ENCODE results near the gene CAMTA1. TPM values are rescaled to one million over a fixed set of nuclear protein-coding genes. Genes with fewer than 3 reads are reported as not detected.
"Not testable (repeated sequence)": the region's sequence is repeated elsewhere in the genome, so short reads cannot be mapped to it uniquely, and the experiment has no call there.

The CAMTA1 gene
- total RNA-seq, 1 donor from 2014 or later: 127 TPM

DNA sequence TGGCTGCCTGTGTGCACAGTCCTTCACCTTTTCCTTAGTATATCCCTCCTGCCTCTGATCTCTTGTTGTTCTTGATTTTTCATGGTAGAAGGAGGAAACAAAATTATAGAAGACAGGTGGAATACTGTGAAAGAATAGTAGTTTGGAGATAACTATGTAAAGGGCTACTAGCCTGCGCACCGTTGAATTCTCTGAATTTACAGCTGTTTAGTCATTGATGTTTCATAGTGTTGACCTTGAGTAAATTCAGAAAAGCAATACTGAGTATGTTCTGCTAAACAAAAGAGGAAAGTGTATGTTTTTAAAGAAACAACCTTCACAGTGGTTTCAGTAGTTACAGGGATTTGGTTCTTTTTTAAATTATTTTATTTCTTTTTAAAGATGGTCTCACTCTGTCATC lies 18.1 kb downstream of the CAMTA1 start:
- DNase-seq (ENCODE audit: low spot score in 2 of 2) (no peak), FAIRE-seq (no peak)

DNA sequence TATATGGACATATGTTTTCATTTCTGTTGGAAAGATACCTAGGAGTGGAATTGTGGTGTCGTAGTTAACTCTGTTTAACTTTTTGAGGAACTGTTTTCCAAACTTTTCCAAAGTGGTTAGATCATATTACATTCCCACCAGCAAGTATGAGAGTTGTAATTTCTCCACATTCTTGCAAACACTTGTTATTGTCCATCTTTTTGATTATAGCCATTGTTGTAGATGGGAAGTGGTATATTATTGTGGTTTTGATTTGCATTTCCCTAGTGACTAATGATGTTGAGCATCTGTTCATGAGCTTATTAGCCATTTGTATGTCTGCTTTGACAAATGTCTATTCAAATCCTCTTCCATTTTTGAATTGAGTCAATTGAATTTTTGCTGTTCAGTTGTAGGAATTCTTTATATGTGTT lies 19.8 kb downstream of the CAMTA1 start:
- DNase-seq (ENCODE audit: low spot score in 2 of 2) (no peak), FAIRE-seq (no peak)

DNA sequence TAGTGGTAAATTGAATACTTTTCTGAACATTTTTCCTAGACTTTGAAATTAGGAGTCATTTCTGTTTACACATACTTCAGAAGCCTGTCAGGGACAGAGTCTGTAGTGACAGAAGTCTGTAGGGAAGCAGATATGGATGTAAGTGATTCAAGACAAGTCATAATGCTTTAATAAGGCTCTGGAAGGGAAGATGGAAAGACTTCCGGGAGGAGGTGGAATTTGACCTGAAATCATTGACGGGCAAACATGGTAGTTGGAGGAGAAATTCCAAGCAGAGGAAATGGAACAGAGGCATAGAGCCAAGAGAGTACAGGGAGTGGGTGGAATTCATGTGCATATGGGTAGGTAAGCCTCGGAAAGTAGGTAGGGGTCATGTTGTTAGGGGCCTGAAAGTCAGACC lies 22.5 kb downstream of the CAMTA1 start:
- FAIRE-seq (no peak), DNase-seq (ENCODE audit: low spot score in 2 of 2) (no peak)

DNA sequence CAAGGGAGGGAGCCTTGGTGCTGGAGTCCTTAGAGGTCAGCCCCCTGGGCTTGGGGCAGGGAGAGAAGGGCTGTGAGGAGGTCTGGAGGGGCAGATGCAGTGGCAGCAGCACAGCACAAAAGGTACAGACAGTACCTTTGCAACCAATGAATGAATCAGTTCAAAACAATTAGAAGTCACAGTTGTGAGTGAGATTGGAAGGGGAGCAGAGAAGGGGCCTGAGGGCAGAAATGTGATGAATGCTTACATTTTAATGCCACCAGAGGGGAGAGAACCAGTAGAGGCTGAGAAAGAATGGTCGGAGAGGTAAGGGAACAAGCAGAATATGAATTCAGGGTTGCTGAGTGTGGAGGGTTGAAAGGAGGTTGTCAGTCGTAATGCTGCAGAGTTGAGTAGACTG lies 24.2 kb downstream of the CAMTA1 start:
- no peak for DNase-seq (ENCODE audit: low spot score in 2 of 2)
- no peak for FAIRE-seq

DNA sequence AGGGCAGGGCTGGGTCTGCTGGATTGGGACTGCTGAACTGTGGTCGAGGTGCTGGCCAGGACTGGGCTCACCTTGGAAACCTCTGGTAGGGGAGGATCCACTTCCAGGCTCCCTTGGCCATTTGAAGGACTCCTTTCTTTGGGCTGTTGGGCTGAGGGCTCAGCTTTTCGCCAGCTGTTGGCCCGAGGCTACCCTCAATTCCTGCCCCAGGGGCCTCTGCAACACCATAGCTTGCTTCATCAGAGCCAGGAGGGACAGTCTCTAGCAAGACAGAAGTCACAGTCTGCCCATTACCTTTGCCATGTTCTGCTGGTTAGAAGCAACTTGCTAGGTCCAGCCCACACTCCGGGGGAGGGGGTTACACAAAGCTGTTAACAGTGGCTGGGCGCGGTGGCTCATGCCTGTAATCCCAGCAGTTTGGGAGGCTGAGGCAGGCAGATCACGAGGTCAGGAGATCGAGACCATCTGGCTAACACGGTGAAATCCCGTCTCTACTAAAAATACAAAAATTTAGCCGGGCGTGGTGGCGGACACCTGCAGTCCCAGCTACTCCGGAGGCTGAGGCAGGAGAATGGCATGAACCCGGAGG lies 25.0 kb downstream of the CAMTA1 start:
- not testable (repeated sequence) for DNase-seq (ENCODE audit: low spot score in 2 of 2); FAIRE-seq

DNA sequence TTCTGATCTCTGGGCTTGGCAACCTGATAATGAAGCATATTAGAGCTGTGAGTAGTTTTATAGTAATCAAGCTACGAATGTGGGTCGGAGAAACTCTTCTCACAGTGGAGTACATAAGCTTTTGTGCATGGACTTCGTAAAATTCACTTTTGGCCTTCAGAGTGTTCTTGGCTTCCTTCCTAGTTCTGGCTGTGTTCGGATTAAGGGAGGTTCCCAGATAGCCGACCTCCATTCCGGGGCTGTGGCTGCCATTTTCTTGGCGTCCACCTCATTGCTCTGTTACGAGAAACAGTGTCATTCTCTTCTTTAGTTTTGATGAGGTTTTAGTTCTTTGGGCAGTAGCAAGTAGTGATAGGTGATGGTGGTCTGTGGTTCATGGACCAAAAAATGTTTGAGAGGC lies 26.3 kb downstream of the CAMTA1 start:
- FAIRE-seq: no peak
- DNase-seq (ENCODE audit: low spot score in 2 of 2): no peak

DNA sequence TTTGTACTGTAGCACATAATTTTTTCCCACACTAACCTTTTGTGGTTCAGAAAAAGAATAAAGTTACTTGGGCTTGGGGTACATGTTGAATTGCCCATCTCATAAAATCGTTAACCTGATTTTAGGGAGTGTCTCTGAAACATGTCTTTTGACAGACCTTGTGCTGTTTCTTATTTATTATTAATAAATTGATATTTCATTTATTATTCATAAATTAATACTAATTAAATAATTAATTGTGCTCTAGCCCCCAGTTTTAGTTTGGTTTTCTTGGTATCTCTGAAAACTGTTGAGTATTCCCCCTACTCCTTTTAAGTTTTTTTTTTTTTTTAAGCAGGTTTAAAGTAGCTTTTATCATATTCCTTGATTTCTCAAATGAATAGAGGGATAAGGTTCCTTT lies 27.9 kb downstream of the CAMTA1 start:
- DNase-seq (ENCODE audit: low spot score in 2 of 2): no peak
- FAIRE-seq: no peak

DNA sequence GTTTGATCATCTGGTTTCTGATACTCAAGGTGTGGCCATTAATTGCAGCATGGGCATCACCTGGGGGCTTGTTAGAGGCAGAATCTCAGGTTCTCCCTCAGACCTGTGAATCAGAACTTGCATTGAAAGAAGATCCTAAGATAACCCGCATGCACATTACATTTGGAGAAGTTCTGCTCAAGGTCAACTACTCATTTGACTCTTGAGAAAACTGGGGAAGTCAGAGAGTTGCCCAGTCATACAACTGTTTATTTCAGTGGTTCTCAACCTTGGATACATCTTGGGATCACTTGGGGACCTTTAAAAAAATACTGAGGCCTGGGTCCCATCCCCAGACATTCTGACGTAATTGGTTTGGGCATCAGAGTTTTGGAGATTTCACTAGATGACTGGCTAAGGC lies 30.5 kb downstream of the CAMTA1 start:
- FAIRE-seq (no peak), DNase-seq (ENCODE audit: low spot score in 2 of 2) (no peak)

DNA sequence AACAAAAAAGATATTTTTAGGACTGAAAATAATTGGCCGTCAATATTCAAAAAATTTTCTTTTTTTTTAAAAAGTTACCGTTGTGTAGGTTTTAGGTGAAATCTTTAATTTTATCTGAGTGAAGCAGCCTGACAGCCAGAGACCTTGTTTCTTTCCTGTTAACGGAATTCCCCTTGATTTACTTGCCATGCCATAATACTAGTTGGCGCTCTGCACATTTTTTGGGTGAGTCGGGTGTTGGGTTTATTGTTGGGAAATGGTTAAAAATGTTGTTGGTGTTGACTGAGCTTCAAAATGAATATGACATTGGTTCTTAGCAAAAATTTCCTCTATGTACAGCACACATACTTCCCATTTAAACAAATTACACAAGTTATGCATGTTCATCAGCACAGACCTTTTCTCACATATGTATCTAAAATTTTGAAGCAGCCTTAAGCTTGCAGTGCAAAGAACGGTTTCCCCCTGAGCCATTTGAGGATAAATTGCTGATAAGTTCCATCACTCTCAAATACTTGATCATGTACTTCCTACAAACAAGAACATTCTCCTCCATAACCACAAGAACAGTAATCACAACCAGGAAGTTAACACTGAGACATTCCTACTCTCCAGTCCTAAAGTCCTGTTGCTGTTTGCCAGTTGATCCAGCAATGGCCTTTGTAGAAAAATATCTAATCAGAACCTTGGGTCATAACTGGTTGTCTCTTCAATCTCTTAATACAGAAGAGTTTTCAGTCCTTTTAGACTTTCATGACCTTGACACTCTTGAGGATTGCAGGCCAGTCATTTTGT lies 34.2 kb downstream of the CAMTA1 start:
- FAIRE-seq: no peak
- DNase-seq (ENCODE audit: low spot score in 2 of 2): no peak

DNA sequence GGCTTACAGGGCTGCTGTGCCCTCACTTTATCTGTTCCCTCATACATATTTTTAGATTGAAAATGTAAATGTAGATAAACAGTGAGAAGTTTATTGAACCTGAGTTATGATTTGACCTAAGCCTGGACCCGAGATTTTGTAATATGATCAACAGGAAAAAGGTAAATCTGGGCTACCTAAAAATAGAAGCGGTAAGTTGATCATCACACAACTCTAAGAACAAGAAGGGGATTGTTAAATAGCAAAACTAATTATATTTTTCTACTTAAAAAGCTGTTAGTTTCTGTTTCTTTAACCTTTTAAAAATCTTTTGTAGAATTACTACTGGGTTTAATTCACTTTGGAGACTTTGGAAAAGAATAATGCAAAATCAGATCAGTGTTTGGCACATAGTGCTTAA lies 35.6 kb downstream of the CAMTA1 start:
- DNase-seq (ENCODE audit: low spot score in 2 of 2) (no peak), FAIRE-seq (no peak)

DNA sequence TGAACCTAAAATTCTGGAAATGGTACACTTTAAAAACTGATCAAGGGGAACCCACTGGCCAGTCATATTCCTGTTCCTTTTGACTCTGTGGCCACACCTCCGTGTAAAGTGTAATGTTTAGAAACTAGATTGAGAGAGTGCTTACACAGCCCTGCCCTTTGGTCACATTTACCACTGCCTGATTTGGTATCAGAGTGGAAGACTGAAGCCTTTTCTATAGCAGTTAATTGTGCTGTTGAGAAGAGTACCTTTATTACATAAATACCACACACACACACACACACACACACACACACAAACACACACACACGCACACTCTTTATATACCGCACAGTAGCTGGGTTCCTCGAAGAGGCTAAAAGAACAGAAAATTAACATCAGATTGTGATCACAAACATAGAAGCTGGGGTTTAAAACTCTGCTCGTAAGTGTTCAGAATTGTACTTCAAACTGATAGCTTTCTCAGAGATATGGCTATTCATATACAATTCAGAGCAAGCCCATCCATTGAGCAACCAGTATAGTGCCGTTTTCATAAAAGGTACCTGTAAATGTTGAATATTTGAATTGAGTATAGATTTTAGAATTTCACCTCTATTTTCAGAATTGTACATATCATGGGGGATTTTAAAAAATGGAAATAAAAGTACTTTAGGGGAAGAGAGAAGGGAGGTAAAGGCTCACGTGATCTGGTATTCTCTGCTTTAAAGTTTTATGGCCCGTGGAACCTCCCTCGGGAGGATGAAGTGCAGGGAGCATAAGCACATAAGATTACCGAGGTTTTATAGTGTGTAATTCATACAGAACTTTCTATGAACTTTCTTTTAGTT lies 37.5 kb downstream of the CAMTA1 start:
- FAIRE-seq: no peak
- DNase-seq (ENCODE audit: low spot score in 2 of 2): no peak

DNA sequence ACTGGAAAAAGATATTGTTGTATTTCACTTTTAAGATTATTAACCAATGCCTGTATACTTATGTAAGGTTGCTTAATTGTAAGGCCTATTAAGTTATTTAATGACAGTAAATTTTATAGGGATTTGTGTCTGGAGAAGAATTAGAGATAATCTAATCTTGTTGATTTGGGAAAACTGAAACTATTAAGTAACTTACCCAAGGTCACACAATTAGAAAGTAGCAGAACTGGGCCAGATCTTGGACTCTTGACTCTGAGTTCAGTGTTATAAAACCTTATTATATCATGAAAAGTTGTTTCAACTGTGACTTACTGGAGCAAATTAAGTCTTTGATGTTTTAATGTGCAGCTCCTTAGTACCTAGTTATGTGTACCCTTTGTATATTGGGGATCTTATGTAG lies 38.5 kb downstream of the CAMTA1 start:
- FAIRE-seq: no peak

DNA sequence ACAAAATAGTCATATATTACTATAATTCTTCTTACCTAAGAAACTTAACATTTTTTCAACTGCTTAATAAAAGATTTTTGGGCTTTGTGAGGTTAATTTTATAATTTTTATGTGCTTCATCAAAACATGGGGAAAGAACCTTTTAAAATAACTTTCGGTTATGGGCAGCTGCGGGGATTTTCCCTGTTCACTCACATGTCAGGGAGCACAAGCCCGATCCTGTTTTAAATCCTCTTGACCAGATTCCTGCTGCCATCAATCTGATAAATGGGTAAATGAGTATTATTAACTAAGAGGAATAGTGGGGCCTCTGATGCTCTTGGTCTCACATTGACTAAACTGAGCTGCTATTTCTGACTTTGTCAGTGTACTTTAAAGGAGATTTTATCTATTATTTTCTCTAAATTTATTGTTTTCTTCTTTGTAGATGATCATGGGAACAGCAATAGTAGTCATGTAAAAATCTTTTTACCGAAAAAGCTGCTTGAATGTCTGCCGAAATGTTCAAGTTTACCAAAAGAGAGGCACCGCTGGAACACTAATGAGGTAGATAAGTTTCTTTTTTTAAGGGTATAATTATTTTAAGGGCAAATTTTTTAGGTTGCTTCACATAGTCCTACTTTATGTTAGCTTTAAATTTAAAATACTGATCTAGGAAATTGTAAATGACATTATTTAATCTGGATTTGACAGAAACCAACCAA lies 39.6 kb downstream of the CAMTA1 start:
- DNase-seq (ENCODE audit: low spot score in 2 of 2) (no peak), FAIRE-seq (no peak)

More for the DNA sequence above, 38.5 kb downstream of the CAMTA1 start:
- no peak for DNase-seq (ENCODE audit: low spot score in 2 of 2)

DNA sequence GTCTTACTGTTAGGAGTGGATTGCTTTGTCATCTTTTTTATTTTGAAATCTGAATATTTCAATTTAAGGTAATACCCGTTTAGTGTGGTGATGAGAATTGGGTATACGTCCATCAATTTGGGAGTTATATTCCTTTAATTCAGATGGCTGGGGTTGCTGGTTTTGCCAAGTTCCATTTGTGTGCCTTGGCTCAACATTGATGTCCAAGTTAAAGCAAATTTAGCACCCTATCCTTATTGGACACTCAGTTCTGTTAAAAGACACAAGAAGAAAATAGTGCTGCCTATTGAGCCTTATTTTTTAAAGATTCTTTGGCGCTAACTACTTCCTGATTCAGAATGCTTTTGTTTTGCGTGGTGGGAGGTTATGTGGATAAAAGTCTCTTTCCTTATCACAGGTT lies 40.6 kb downstream of the CAMTA1 start:
- FAIRE-seq (no peak), DNase-seq (ENCODE audit: low spot score in 2 of 2) (no peak)

DNA sequence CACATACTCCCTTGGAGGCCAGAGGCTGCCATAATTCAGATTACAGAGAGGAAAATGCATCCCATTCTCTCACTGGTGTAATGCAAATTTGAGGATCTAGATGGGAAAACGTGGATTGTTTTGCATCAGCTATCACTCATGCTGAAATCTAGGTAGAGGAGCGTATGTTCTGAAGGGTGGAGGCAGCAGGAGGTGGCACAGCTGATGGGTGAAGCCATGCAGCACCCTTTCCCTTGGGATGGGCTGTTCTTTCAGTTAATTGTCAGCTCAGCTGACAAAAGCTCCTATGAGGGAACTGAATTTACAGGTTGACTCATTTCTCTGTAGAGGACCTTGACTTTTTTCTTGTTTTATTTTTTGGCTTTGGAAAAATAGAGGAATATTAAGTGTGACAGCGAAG lies 41.8 kb downstream of the CAMTA1 start:
- DNase-seq (ENCODE audit: low spot score in 2 of 2): no peak
- no peak for FAIRE-seq

DNA sequence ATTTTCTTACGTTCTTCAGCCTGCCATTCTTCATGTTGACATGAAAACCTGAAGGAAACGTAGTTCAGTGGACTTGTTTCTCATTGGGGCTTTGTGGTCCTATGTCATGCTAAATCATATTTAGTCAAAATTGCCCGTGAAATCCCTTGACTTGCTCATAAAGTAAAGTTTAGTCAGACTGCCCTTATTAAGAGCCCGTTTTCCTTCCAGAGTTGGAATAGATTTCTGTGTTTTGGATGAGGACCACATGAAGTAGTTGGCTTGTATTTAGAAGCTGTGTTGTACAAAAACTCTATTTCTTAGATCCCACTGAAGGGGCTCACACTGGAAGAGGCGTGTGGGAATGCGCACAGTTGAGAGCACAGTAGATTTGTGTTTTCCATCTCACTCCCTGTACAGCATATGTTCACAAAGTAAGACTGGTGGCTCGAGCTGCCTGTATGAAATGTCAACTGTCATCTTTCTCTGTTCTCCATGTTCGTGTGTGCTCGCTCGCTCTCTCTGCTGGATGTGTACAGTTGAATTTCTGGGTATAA lies 42.4 kb downstream of the CAMTA1 start:
- DNase-seq (ENCODE audit: low spot score in 2 of 2): no peak
- no peak for FAIRE-seq

DNA sequence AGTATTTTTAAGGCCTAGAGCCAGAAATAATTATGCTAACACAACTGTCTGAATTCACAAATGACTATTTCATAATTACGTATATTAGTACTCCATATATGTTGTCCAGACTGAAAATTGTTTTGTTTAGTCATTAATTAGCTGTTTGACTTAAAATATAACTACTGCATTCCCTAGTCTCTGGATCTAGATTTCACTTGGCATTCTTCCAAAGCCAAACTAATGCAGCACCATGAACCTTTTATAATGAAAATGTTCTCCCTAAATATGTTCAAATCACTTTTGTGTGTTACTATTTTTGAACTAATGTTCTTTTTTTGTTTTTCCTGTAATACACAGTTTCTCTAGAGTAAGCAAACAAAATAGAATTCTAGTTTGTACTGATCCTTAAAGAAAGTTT lies 46.1 kb downstream of the CAMTA1 start:
- DNase-seq (ENCODE audit: low spot score in 2 of 2) (no peak), FAIRE-seq (no peak)

DNA sequence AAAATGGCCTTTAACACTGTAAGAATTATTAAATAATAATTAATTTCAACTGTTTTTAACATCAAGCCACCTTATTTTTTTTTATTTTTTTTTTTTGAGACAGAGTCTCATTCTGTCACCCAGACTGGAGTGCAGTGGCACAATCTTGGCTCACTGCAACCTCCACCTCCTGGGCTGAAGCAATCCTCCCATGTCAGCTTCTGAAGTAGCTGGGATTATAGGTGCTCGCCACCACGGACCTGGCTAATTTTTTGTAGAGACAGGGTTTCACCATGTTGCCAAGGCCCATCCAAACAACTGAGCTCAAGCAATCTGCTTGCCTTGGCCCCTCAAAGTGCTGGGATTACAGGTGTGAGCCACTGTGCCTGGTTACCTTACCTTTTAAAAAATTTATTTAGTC lies 46.8 kb downstream of the CAMTA1 start:
- not testable (repeated sequence) for DNase-seq (ENCODE audit: low spot score in 2 of 2); FAIRE-seq

DNA sequence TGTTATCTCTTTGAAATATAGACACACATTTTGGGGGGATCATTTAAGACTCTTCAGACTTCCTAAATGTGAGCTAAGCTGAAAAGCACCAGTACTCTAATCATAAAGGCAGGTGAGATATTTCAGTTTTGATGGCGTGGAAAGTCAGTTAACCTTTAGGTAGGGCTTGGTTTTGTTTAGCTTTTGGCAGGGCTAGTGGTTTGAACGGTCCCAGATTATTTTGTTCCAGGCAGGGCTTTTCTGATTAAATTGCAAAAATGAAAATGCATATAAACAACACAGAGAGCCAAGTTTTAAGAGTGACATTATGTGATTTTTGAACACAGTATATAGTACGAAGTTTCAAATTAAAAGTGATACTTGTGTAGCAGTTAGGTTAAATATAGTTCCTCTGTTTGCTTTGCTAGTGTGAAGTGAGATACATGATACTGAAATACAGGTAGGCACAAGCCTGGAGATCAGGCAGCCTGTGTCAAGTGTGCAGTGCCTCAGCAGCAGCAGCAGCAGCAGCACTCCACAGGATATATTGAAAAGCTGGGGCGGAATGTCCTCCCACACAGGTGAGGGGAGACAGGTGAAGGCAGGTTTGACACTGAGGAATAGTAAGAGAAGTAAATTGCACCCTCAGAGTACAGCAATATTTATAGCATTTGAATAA lies 47.4 kb downstream of the CAMTA1 start:
- no peak for FAIRE-seq
- no peak for DNase-seq (ENCODE audit: low spot score in 2 of 2)

DNA sequence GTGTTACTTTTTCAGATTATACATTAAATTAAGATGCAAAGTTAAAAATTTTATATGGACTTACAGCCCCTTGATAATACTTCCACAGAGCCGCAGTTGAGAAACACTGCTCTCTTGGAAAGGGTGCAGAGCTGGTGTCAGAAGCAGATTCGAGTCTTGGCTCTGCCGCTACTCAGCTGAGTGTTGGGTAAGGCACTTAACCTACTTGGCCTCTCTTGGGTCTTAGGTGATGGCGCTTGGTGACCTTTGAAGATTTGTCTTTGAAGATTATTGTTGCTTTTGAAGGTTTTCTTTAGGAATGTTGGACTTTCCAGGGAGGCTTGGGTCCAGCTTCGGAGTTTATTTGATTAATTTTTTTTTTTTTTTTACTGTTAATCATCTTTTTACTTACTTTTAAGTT lies 48.5 kb downstream of the CAMTA1 start:
- DNase-seq (ENCODE audit: low spot score in 2 of 2) (no peak), FAIRE-seq (peak; percentile 83)
